Spinal cord (tissue), 10 donors: ENCODE results near the gene KANSL2. TPM values are rescaled to one million over a fixed set of nuclear protein-coding genes. Genes with fewer than 3 reads are reported as not detected.
"Not testable (repeated sequence)": the region's sequence is repeated elsewhere in the genome, so short reads cannot be mapped to it uniquely, and the experiment has no call there.

Source experiments
- DNase-seq, 6 donors: peaks; one replicate each; pipeline versions ENCODE4 v3.0.0 to v3.0.0-alpha.2; 2013 to 2015; ENCODE audit warnings: low spot score in 6 of 6, low read depth in 4 of 6
- H3K27ac ChIP-seq: one replicate; pipeline ENCODE4 v1.5.1; 2013; ENCODE audit warnings: low read depth, low read length, control low read depth
- H3K27me3 ChIP-seq: one replicate; pipeline ENCODE4 v1.6.1; 2013; ENCODE audit warnings: low read length; ENCODE audit not compliant: control insufficient read depth, insufficient read depth
- H3K36me3 ChIP-seq: one replicate; pipeline ENCODE4 v1.6.1; 2013; ENCODE audit warnings: low read length; ENCODE audit not compliant: control insufficient read depth, insufficient read depth
- H3K4me1 ChIP-seq: one replicate; pipeline ENCODE4 v1.6.1; 2013; ENCODE audit warnings: low read length; ENCODE audit not compliant: control insufficient read depth, insufficient read depth
- H3K4me3 ChIP-seq: one replicate; pipeline ENCODE4 v1.5.1; 2013; ENCODE audit warnings: low read depth, low read length, control low read depth
- H3K9me3 ChIP-seq: one replicate; pipeline ENCODE4 v1.6.1; 2013; ENCODE audit warnings: low read length; ENCODE audit not compliant: control insufficient read depth, insufficient read depth
- WGBS: methylation state at CpG from one replicate; pipeline ENCODE4 v1.1.5; 2013; ENCODE audit warnings: missing lambda C conversion rate; ENCODE audit not compliant: insufficient coverage; 5-methylcytosine and 5-hydroxymethylcytosine counted together
- long read RNA-seq, 4 donors: transcript quantifications; one replicate each; lab custom pipeline, GENCODE V29; 2026
- polyA plus RNA-seq, 2 donors: library from polyadenylated mRNA; unstranded; fragments of 120-200 nt; gene quantifications; one replicate each; pipeline ENCODE4 v1.2.1, GENCODE V29; 2013; ENCODE audit not compliant: insufficient read length in 2 of 2
- total RNA-seq, 2 donors: library from RNA; depleted of rRNA in 1 of 2; stranded (reverse); fragments of 120-200 nt in 1 of 2; fragments of >200 nt in 1 of 2; gene quantifications; one replicate each; pipeline versions ENCODE4 v1.2.3 to v1.2.4, GENCODE V29; 2013 to 2014
- donor health status: healthy.

Gene KANSL2, protein sequence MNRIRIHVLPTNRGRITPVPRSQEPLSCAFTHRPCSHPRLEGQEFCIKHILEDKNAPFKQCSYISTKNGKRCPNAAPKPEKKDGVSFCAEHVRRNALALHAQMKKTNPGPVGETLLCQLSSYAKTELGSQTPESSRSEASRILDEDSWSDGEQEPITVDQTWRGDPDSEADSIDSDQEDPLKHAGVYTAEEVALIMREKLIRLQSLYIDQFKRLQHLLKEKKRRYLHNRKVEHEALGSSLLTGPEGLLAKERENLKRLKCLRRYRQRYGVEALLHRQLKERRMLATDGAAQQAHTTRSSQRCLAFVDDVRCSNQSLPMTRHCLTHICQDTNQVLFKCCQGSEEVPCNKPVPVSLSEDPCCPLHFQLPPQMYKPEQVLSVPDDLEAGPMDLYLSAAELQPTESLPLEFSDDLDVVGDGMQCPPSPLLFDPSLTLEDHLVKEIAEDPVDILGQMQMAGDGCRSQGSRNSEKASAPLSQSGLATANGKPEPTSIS
- total RNA-seq = 10 to 100 TPM; 42.5 to 54.0 TPM
- 10 to 100 TPM; 40.2 to 44.5 TPM for polyA plus RNA-seq
- long read RNA-seq, donor 1, partial matches to known transcripts = 0 of 6 reads
- long read RNA-seq, donor 1, other reads (novel, unspliced or antisense) = 0 of 6 reads
- long read RNA-seq, donor 2 = 0 reads
- long read RNA-seq, donor 3, partial matches to known transcripts = 0 of 2 reads
- long read RNA-seq, donor 3, other reads (novel, unspliced or antisense) = 0 of 2 reads
- long read RNA-seq, donor 4, partial matches to known transcripts = 0 of 8 reads
- long read RNA-seq, donor 4, other reads (novel, unspliced or antisense) = 0 of 8 reads

DNA sequence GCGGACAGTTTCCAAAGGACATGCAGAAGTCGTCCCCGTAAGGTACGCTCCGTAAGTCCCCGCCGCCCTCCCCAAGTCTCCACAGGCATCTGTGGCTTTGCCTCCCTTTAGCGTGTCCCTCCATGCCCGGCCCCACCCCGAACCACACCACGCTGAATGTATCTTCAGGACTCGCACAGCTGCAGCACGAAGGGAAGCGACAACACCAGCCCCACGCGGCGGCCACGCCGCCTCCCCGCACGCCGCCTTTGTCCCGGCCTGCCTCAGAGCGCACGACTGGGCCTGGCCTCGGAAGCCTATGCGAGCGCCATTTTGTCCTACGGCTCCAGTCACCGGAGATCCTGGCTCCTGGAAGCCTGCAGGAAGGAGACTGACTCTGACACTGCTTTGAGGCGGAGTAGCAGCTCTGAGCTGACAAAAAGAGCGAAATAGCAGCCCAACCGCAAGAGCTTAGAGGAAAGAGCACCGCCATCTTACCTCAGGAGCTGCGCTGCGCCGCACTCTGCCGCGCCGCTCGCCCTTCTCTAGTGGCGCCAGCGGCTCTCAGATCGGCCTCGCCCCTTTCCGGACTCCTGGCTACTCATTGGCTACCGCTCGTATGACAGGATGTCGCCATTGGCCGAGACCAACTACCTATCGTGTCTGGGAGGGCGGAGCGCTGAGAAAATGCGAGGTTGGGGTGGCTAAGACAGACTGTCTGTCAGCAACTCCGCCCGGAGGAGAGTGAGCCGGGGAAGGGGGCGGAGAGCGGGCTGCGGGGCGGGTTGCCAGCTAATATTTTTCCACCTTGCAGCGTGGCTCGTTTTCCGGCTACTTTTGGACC, at the start of gene KANSL2:
Gene KANSL2, minus strand, starts transcription at position 529 of the 823 bp plus-strand sequence. CDS start 606 bp downstream, outside the sequence.
- H3K4me3 ChIP-seq = peak within 1 kb of the TSS; percentile 99
- H3K36me3 ChIP-seq = peaks cover 9% of the 10 kb centered on the region
- H3K9me3 ChIP-seq = no peaks in the 10 kb centered on the region
- DNase-seq = peak; percentile 96 to 100 (median 96)
- WGBS = 0% methylated on average over 64 of the region's 64 CpGs
- peaks cover 20% of the 10 kb centered on the region for H3K4me1 ChIP-seq
- peak within 1 kb of the TSS; percentile 98 for H3K27ac ChIP-seq
- H3K27me3 ChIP-seq = no peaks in the 10 kb centered on the region

DNA sequence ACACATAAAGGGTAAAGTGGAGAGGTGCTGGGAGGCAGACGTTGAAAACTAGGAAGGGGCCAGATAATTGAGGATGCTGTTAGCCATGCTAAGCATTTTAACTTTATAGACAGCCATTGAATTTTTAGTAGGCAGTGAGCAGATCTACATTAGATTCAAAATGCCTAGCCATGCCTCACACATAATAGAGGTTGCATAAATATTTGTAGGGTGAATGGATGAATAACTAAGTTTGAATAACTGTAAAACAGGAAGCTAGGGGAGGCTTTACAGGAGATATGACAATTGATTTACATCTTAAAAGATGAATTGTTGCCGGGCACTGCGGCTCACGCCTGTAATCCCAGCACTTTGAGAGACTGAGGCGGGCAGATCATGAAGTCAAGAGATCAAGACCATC, 46.8 kb upstream of the KANSL2 start:
- no peak for DNase-seq
- WGBS = no CpG with 5 or more reads among the region's 5 CpGs
- no peak overlapping the region for H3K27ac ChIP-seq
- H3K27me3 ChIP-seq = no peaks in the 10 kb centered on the region
- no peak overlapping the region for H3K4me3 ChIP-seq
- no peaks in the 10 kb centered on the region for H3K4me1 ChIP-seq
- H3K9me3 ChIP-seq = no peaks in the 10 kb centered on the region
- H3K36me3 ChIP-seq = no peaks in the 10 kb centered on the region

DNA sequence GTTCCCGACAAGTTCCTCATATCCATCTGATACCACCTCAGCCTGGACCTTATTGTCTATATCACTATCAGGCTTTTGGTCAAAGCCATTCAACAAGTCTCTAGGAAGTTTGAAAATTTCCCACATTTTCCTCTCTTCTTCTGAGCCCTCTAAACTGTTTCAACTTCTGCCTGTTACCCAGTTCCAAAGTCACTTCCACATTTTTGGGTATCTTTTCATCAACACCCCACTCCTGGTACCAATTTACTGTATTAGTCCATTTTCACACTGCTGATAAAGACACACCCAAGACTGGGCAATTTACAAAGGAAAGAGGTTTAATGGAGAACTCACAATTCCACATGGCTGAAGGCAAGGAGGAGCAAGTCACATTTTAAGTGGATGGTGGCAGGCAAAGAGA, 38.7 kb upstream of the KANSL2 start:
- not testable (repeated sequence) for H3K36me3 ChIP-seq, H3K27ac ChIP-seq, H3K27me3 ChIP-seq, H3K4me3 ChIP-seq, DNase-seq, H3K4me1 ChIP-seq, H3K9me3 ChIP-seq
- 100% methylated on average over 1 of the region's 1 CpG for WGBS

DNA sequence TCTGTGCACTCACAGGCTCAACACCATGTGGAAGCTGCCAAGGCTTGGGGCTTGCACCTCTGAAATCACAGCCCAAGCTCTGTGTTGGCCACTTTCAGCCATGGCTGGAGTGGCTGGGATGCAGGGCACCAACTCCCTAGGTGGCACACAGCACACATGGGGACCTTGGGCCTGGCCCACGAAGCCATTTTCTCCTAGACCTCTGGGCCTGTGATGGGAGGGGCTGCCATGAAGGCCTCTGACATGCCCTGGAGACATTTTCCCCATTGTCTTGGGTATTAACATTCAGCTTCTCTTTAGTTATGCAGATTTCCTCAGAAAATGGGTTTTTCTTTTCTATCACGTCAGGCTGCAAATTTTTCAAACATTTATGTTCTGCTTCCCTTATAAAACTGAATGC, 38.1 kb upstream of the KANSL2 start:
- DNase-seq, H3K27ac ChIP-seq, H3K36me3 ChIP-seq, H3K4me3 ChIP-seq, H3K9me3 ChIP-seq, H3K27me3 ChIP-seq, H3K4me1 ChIP-seq: not testable (repeated sequence)
- 68% methylated on average over 2 of the region's 2 CpGs for WGBS

DNA sequence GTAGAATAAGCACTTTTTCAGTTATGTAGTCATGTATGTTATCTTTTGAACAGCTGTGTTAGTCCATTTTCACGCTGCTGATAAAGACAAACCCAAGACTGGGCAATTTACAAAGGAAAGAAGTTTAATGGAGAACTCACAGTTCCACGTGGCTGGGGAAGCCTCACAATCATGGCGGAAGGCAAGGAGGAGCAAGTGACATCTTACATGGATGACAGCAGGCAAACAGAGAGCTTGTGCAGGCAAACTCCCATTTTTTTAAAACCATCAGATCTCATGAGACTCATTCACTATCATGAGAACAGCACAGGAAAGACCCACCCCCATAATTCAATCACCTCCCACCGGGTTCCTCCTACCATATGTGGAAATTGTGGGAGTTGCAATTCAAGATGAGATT, 37.0 kb upstream of the KANSL2 start:
- not testable (repeated sequence) for H3K4me3 ChIP-seq, H3K36me3 ChIP-seq, H3K27ac ChIP-seq, H3K27me3 ChIP-seq, DNase-seq, H3K9me3 ChIP-seq
- WGBS = 100% methylated on average over 2 of the region's 4 CpGs
- peaks cover 12% of the 10 kb centered on the region for H3K4me1 ChIP-seq

DNA sequence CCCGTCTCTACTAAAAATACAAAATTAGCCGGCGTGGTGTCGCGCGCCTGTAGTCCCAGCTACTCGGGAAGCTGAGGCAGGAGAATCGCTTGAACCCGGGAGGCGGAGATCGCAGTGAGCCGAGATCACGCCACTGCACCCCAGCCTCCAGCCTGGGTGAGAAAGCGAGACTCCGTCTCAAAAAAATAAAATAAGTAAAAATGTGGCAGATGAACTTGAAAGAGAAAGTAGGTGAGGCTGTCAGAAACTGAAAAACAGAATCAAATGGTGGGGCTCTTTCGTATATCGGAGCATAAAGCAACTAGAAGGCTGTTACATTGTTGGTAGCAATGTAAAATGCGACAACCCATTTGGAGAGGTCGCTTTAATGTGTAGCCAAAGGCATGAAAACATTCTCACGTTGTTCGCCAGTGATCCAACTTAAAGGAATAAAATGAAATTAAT, 35.2 kb upstream of the KANSL2 start:
- Histone ChIP-seq H3K27ac (peak overlapping the region; percentile 99), H3K36me3 (peaks cover 14% of the 10 kb centered on the region), H3K4me1 (peaks cover 12% of the 10 kb centered on the region), H3K9me3 (no peaks in the 10 kb centered on the region), H3K27me3 (no peaks in the 10 kb centered on the region), H3K4me3 (peak overlapping the region; percentile 97)
- WGBS = under 1% methylated on average over 15 of the region's 21 CpGs
- peak in 2 of 6 donors; percentile 21 to 26 for DNase-seq

DNA sequence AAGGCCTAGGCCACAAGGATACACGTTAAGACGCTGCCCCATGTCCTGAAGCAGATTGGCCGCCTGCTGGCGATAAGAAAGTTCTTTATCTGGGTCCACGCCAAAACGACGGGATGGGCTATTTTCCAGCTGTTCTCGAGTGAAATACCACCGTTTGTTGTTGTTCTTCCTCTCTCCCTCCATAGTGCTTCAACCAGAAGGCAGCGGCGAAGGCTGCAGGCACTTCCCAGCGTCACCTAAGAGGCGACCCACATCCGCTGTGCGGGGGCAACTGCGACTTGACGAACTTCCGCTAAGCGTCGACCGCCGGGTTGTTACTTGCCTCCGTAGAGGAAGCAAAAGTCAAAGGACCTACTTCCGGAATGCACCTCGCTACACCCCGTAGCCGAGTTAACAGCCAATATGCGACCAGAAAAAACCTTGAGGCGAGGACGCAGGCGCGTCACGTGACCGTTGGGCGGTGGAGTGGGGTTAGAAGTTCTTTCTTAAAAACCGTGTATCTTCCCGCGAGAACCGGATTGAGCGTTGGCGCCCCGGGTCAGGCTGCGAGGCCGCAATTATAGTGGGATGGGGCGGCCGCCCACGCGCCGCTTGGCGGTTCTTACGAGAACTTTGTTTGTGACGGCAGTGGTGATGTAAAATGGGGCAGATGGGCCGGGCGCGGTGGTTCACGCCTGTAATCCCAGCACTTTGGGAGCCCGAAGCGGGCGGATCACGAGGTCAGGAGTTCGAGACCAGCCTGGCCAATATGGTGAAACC, 34.6 kb upstream of the KANSL2 start, which contains the start of gene CCNT1:
Gene CCNT1, minus strand, starts transcription at position 215 of the 759 bp plus-strand sequence. Its CDS starts 32 bp downstream, at position 183.
- WGBS = under 1% methylated on average over 61 of the region's 61 CpGs
- H3K9me3 ChIP-seq = no peaks in the 10 kb centered on the region
- H3K4me3 ChIP-seq = peak within 1 kb of the TSS; percentile 97
- H3K36me3 ChIP-seq = peaks cover 15% of the 10 kb centered on the region
- peak within 1 kb of the TSS; percentile 99 for H3K27ac ChIP-seq
- peaks cover 12% of the 10 kb centered on the region for H3K4me1 ChIP-seq
- DNase-seq = peak; percentile 98 to 100 (median 99)
- no peaks in the 10 kb centered on the region for H3K27me3 ChIP-seq

DNA sequence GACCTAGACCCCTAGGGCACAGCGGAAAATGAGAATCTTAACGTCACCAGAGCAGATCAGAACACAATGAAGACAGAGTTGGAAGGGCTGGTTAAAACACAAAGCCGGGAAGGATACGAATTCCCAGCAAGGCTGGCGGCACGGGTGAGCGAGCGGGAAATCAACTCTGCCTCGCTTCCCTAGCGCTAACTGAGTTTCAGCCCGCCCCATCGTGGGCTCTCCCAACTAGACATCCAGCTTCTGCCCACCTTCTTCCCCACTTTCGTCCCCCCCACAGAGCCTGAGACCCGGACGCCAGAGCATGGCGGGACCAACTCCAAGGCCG, 34.1 kb upstream of the KANSL2 start:
- peak overlapping the region; percentile 97 for H3K4me3 ChIP-seq
- no peak for DNase-seq
- H3K27me3 ChIP-seq = no peaks in the 10 kb centered on the region
- peaks cover 17% of the 10 kb centered on the region for H3K36me3 ChIP-seq
- H3K4me1 ChIP-seq = peaks cover 12% of the 10 kb centered on the region
- H3K9me3 ChIP-seq = no peaks in the 10 kb centered on the region
- peak overlapping the region; percentile 99 for H3K27ac ChIP-seq
- WGBS = 1% methylated on average over 17 of the region's 17 CpGs

DNA sequence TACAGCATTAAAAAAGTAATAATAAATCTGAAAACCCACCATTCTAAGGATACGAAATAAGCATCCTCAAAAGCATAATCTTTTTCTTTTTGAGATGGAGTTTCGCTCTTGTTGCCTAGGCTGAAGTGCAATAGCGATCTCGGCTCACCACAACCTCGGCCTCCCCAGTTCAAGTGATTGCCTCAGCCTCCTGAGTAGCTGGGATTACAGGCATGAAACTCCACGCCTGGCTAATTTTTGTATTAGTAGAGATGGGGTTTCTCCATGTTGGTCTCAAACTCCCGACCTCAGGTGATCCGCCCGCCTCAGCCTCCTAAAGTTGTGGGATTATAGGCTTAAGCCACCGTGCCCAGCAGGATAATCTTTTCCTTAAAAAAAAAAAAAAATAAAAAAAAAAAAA, 30.2 kb upstream of the KANSL2 start:
- DNase-seq = no peak
- 100% methylated on average over 1 of the region's 10 CpGs for WGBS
- Histone ChIP-seq H3K4me3 (no peak overlapping the region), H3K4me1 (peaks cover 12% of the 10 kb centered on the region), H3K9me3 (no peaks in the 10 kb centered on the region), H3K27me3 (no peaks in the 10 kb centered on the region), H3K27ac (no peak overlapping the region), H3K36me3 (peaks cover 28% of the 10 kb centered on the region)
